HEK293 (cell line): ENCODE results near the gene SVIL.

Source experiments
- CTCF ChIA-PET: fragments of 350-600 bp; formaldehyde crosslinking; extraction: SDS; loops from one replicate; lab custom pipeline; 2021; ENCODE audit warnings: antibody characterized with exemption; lab: Yijun Ruan, JAX
- POLR2A ChIA-PET: fragments of 300-600 bp; formaldehyde crosslinking; extraction: SDS; loops from one replicate; lab custom pipeline; 2020; ENCODE audit warnings: antibody characterized with exemption, inconsistent platforms; lab: Yijun Ruan, JAX
- H3K27ac ChIP-seq: fragments of 200-500 bp; sonication (Bioruptor generic); 2 replicates; pipeline ENCODE4 v1.5.1; 2014; ENCODE audit warnings: low read depth, low read length, control low read depth, inconsistent platforms; ENCODE audit errors: extremely low read depth
- H3K36me3 ChIP-seq, 2 experiments: fragments of 200-500 bp in 1 of 2; sonication (Bioruptor generic) in 1 of 2; 1 replicate in 1 of 2; 2 replicates in 1 of 2; pipeline ENCODE4 v1.5.1; 2014 to 2017; ENCODE audit warnings: inconsistent platforms in 2 of 2, low read length in 2 of 2; ENCODE audit not compliant: control insufficient read depth in 2 of 2, insufficient read depth in 1 of 2
- H3K4me1 ChIP-seq: fragments of 200-500 bp; sonication (Bioruptor generic); 2 replicates; pipeline ENCODE4 v1.5.1; 2014; ENCODE audit warnings: mild to moderate bottlenecking, low read length, inconsistent platforms; ENCODE audit not compliant: control insufficient read depth, insufficient read depth
- H3K4me3 ChIP-seq: 2 replicates; pipeline ENCODE4 v1.5.1; 2011; ENCODE audit warnings: low read depth, mild to moderate bottlenecking, control low read depth, low read length, moderate library complexity
- H3K9me3 ChIP-seq: fragments of 200-500 bp; sonication (Bioruptor generic); 2 replicates; pipeline ENCODE4 v1.5.1; 2014; ENCODE audit warnings: low read depth, low read length, inconsistent platforms; ENCODE audit not compliant: control insufficient read depth, insufficient read depth
- AEBP2 ChIP-seq: fragments of 450-650 bp; formaldehyde crosslinking; IDR thresholded peaks from 2 replicates; pipeline ENCODE4 v1.5.1; 2016; ENCODE audit warnings: missing biosample characterization, missing genetic modification characterization, borderline replicate concordance
- ATF2 ChIP-seq: fragments of 450-650 bp; formaldehyde crosslinking; IDR thresholded peaks from 2 replicates; pipeline ENCODE4 v1.5.1; 2016; ENCODE audit warnings: missing biosample characterization, missing genetic modification characterization, low read depth
- EGR2 ChIP-seq: fragments of 450-650 bp; formaldehyde crosslinking; IDR thresholded peaks from 2 replicates; pipeline ENCODE4 v1.5.1; 2016; ENCODE audit warnings: low read depth, missing biosample characterization, missing genetic modification characterization
- HOXA7 ChIP-seq: sonication (generic); formaldehyde crosslinking; IDR thresholded peaks from 2 replicates; pipeline ENCODE4 v1.8.1; 2022; ENCODE audit warnings: missing genetic modification reagents, borderline replicate concordance
- HOXD13 ChIP-seq: sonication (generic); formaldehyde crosslinking; IDR thresholded peaks from 2 replicates; pipeline ENCODE4 v1.8.0; 2022; ENCODE audit warnings: missing genetic modification reagents, borderline replicate concordance
- INSM2 ChIP-seq: fragments of 450-650 bp; formaldehyde crosslinking; IDR thresholded peaks from 2 replicates; pipeline ENCODE4 v1.5.1; 2016; ENCODE audit warnings: missing biosample characterization, missing genetic modification characterization
- SETDB1 ChIP-seq: IDR thresholded peaks from one replicate; pipeline ENCODE4 v1.6.1; 2017; ENCODE audit warnings: mild to moderate bottlenecking, low read length, moderate library complexity, mixed read lengths; ENCODE audit not compliant: insufficient read length
- WT1 ChIP-seq: fragments of 450-650 bp; formaldehyde crosslinking; IDR thresholded peaks from 2 replicates; pipeline ENCODE4 v1.5.1; 2016; ENCODE audit warnings: missing biosample characterization, missing genetic modification characterization
- ZBTB1 ChIP-seq: fragments of 450-650 bp; formaldehyde crosslinking; IDR thresholded peaks from 2 replicates; pipeline ENCODE4 v1.5.1; 2016; ENCODE audit warnings: missing biosample characterization, missing genetic modification characterization
- ZEB2 ChIP-seq: fragments of 450-650 bp; formaldehyde crosslinking; IDR thresholded peaks from 2 replicates; pipeline ENCODE4 v1.5.1; 2016; ENCODE audit warnings: missing biosample characterization, missing genetic modification characterization
- ZIC2 ChIP-seq: fragments of 450-650 bp; formaldehyde crosslinking; IDR thresholded peaks from 2 replicates; pipeline ENCODE4 v1.5.1; 2016; ENCODE audit warnings: missing biosample characterization, missing genetic modification characterization
- ZNF221 ChIP-seq: fragments of 450-650 bp; formaldehyde crosslinking; IDR thresholded peaks from 2 replicates; pipeline ENCODE4 v1.5.1; 2017; ENCODE audit warnings: missing biosample characterization, missing genetic modification characterization, borderline replicate concordance
- ZNF23 ChIP-seq: fragments of 450-650 bp; formaldehyde crosslinking; IDR thresholded peaks from 2 replicates; pipeline ENCODE4 v1.5.1; 2016; ENCODE audit warnings: missing biosample characterization, missing genetic modification characterization, borderline replicate concordance
- ZNF239 ChIP-seq: fragments of 450-650 bp; formaldehyde crosslinking; IDR thresholded peaks from 2 replicates; pipeline ENCODE4 v1.5.1; 2016; ENCODE audit warnings: missing biosample characterization, missing genetic modification characterization
- ZNF311 ChIP-seq: fragments of 450-650 bp; formaldehyde crosslinking; IDR thresholded peaks from 2 replicates; pipeline ENCODE4 v1.5.1; 2017; ENCODE audit warnings: missing biosample characterization, missing genetic modification characterization, borderline replicate concordance
- ZNF354C ChIP-seq: fragments of 450-650 bp; formaldehyde crosslinking; IDR thresholded peaks from 2 replicates; pipeline ENCODE4 v1.5.1; 2016; ENCODE audit warnings: missing biosample characterization, missing genetic modification characterization, low read depth, borderline replicate concordance
- ZNF585B ChIP-seq: fragments of 450-650 bp; formaldehyde crosslinking; IDR thresholded peaks from 2 replicates; pipeline ENCODE4 v1.5.1; 2016; ENCODE audit warnings: missing biosample characterization, missing genetic modification characterization
- ZSCAN23 ChIP-seq: fragments of 450-650 bp; formaldehyde crosslinking; IDR thresholded peaks from 2 replicates; pipeline ENCODE4 v1.5.1; 2016; ENCODE audit warnings: missing biosample characterization, missing genetic modification characterization

The SVIL gene

GRCh38 chr10:29479981-29480954 lies 154.5 kb downstream of the SVIL start (continued):
- TF ChIP-seq INSM2 (no peak), SETDB1 (no peak), ATF2 (tag by site-specific recombination) (no peak), ZBTB1 (no peak), ZNF23 (no peak)

GRCh38 chr10:29479081-29479925 lies 155.5 kb downstream of the SVIL start:
- Histone ChIP-seq H3K4me1 (no peaks in the 10 kb centered on the region), H3K36me3 (peaks cover 4 to 33% of the 10 kb centered on the region in 2 experiments; a peak in 2 of 3 replicates), H3K4me3 (no peak overlapping the region), H3K27ac (no peak overlapping the region), H3K9me3 (no peaks in the 10 kb centered on the region)
- POLR2A ChIA-PET: no interaction called here
- CTCF ChIA-PET: interaction anchor here (1.3 to 1.8 kb wide), 3 partner anchors 16 to 102 kb away, joined by 3 to 8 read pairs (median 4); no protein-coding TSS in a partner anchor
- TF ChIP-seq ZIC2 (peak; percentile 79), ZNF311 (tag by site-specific recombination) (no peak)

DNA sequence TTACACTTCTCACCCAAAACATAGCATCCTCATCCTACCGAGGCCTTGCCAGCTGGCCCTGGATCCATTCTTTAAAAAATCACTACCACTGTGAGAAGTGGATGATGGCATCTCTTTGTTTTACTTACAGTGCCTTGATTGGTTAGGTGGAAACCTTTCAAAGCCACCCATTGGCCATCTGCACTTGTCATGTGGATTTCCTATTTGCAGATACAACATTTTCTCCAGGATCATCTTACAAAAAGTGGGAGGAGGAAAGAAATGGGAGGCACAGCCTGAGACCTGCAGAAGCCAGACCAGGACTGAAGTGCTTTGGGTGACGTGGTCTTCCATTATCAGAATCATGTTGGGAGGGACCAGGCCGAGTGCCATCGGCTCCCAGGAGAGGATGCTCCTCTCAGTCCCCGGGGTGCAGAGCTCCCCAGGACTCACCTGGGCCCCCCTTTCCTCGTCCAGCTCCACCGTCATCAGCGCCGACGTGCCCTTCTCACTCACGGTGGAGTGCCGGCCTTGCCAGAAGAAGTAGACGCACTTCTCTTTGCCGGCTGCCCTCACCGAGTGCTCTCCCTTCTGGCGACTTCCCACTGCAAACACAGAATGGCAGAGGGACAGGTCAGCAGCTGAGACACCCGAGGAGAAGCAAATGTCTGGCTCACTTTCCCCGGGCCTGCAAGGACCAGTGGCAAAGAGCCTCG lies 161.2 kb downstream of the SVIL start:
- peaks cover 4 to 57% of the 10 kb centered on the region in 2 experiments; a peak in 2 of 3 replicates for H3K36me3 ChIP-seq
- H3K9me3 ChIP-seq: no peaks in the 10 kb centered on the region
- H3K4me3 ChIP-seq: no peak overlapping the region
- CTCF ChIA-PET: interaction anchor here (0.6 to 1.0 kb wide), 3 partner anchors 27 to 95 kb away, joined by 3 to 4 read pairs (median 3); no protein-coding TSS in a partner anchor
- POLR2A ChIA-PET: no interaction called here
- no peak overlapping the region for H3K27ac ChIP-seq
- no peaks in the 10 kb centered on the region for H3K4me1 ChIP-seq
- TF ChIP-seq ZNF239 (no peak), ZNF221 (tag by site-specific recombination) (no peak)

- Histone ChIP-seq H3K4me1 (no peaks in the 10 kb centered on the region), H3K4me3 (no peak overlapping the region), H3K9me3 (no peaks in the 10 kb centered on the region), H3K27ac (no peak overlapping the region), H3K36me3 (peaks cover 4 to 60% of the 10 kb centered on the region in 2 experiments; a peak in 2 of 3 replicates)
- ChIA-PET CTCF (interaction anchor here (0.6 kb wide), 1 partner anchor 95 kb away, joined by 4 read pairs; no protein-coding TSS in a partner anchor), POLR2A (no interaction called here)
- TF ChIP-seq INSM2 (no peak), ZSCAN23 (tag by site-specific recombination) (no peak), WT1 (no peak), ZIC2 (no peak), HOXD13 (no peak), ZNF585B (tag by site-specific recombination) (no peak), AEBP2 (tag by site-specific recombination) (no peak), EGR2 (tag by site-specific recombination) (no peak), HOXA7 (no peak), ZNF354C (tag by site-specific recombination) (no peak), ZEB2 (no peak)
Measured at GRCh38 chr10:29473087-29473356, 161.7 kb downstream of the SVIL start.
